ENCODE data around the gene PXT1. TPM values are rescaled to one million over a fixed set of nuclear protein-coding genes. Genes with fewer than 3 reads are reported as not detected.
A peak's percentile ranks its signal among the peaks of the same experiment; 100 is the strongest.

PXT1 gene
- total RNA-seq, 1 donor = not detected

DNA sequence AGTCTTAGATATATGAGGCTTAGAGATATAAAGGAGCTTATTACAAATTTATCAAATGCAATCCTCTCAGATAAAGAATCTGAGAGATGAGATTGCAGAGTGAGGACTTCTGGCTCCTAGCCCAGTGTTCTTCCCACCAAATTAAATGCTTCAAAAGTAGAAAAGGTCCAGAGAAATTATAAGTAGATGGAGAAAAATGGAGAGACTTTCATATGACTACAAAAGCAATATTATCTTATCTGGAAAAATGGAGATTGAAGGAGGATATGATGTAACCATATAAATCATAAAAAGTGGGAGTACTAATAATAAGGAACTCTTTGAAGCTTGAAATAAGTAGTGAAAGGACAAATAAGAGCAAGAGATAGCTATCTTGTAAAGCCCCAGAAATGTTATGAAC is 3.0 kb upstream of the PXT1 start:
- no peak overlapping the region for H3K4me3 ChIP-seq (ENCODE audit: low read depth, low read length)
- TF ChIP-seq, protein P1, sequence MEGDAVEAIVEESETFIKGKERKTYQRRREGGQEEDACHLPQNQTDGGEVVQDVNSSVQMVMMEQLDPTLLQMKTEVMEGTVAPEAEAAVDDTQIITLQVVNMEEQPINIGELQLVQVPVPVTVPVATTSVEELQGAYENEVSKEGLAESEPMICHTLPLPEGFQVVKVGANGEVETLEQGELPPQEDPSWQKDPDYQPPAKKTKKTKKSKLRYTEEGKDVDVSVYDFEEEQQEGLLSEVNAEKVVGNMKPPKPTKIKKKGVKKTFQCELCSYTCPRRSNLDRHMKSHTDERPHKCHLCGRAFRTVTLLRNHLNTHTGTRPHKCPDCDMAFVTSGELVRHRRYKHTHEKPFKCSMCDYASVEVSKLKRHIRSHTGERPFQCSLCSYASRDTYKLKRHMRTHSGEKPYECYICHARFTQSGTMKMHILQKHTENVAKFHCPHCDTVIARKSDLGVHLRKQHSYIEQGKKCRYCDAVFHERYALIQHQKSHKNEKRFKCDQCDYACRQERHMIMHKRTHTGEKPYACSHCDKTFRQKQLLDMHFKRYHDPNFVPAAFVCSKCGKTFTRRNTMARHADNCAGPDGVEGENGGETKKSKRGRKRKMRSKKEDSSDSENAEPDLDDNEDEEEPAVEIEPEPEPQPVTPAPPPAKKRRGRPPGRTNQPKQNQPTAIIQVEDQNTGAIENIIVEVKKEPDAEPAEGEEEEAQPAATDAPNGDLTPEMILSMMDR (IDR thresholded peaks at IDR 0.05; ENCODE audit: insufficient read depth, low read length) = no peak
- peak; percentile 40 for DNase-seq (ENCODE audit: low read depth)

DNA sequence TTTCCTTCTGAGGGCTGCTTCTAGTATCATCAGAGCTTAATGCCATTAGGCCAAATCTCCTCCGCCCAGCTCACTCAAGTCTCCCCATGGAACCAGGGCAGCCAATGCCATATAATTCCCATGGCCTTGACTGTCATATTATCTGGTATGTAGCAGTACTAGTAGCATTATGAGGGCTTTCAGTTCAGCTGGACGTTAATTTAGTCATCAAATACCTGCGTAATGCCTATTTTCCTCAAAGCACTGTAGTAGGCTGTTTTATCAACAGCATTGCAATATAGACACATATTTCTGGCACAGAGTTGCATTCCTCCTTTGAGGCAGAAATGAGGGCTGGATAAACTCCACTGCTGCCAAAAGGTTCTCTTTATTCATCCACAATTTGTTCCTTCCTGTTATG is 1.8 kb upstream of the PXT1 start:
- TF ChIP-seq, protein P1 (IDR thresholded peaks at IDR 0.05; ENCODE audit: insufficient read depth, low read length) = no peak
- peak; percentile 98 for DNase-seq (ENCODE audit: low read depth)
- H3K4me3 ChIP-seq (ENCODE audit: low read depth, low read length) = peak overlapping the region; percentile 97

DNA sequence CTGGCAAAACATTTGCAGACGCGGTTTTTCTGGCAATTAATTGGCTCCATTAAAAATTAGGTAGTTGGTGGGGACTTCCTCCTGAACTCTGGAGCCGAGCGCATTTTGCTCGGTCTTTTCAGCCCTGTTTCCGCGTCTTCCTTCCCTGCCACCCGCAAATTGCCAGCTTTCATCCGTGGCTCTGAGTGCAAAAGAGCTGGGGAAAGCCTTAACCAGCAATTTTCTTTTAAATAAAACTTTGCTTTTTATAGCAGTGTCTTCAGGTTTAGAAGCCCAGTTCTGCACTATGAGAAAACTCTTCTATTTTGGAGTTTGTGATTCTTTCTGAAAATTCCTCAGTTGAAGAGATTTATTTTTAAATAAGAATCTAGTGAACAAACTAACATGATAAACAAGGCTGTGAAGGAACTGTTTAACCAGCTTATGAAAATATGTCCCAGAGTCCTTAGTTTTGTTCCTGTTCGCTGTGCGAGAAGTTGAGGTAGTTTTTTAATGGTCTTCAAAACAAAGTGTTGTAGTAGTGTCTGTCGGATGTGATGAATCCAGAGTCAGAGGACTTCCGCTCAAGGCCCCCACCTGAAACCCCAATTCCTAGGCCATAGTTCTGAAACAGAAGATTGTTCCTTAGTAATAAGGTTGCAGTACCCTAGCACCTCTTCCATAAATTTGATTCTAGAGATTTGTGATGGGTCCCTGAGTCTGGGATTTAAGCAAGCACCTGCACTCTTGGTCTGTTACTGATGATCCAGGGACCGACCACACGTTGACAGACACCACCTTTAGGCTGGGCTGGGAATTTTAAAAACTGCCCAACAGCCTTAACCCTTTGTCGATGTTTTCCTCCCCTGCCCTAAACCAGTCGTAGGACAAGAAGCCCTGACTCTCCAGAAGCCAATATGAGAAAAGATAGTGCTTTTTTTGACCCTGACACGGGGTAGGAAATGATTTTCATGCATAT is 1.1 kb upstream of the PXT1 start:
- peak overlapping the region; percentile 97 for H3K4me3 ChIP-seq (ENCODE audit: low read depth, low read length)
- TF ChIP-seq, protein P1 (IDR thresholded peaks at IDR 0.05; ENCODE audit: insufficient read depth, low read length) = no peak
- DNase-seq (ENCODE audit: low read depth) = peak; percentile 43

DNA sequence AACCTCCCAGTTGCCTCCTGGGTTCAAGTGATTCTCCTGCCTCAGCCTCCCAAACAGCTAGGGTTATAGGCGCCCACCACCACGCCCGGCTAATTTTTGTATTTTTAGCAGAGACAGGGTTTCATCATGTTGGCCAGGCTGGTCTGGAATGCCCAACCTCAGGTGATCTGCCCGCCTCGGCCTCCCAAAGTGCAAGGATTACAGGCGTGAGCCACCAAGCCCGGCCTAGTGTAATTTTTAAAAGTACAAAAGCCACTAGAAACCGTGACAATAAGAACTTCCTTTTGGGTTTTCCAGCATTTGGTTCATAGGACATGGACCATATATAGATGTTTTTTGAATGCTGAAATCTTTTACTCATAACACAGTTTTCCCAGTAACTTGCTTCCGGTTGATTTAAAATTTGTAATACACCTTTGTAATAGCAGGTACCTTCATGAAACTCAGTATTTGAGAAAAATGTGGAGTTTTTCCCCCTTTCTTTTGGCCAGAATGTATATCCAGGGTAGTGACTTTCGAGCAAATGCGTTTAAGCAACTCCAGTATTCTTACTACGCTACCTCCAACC is 467 bp downstream of the PXT1 start:
- peak overlapping the region; percentile 97 for H3K4me3 ChIP-seq (ENCODE audit: low read depth, low read length)
- no peak for DNase-seq (ENCODE audit: low read depth)
- TF ChIP-seq, protein P1 (IDR thresholded peaks at IDR 0.05; ENCODE audit: insufficient read depth, low read length) = no peak

DNA sequence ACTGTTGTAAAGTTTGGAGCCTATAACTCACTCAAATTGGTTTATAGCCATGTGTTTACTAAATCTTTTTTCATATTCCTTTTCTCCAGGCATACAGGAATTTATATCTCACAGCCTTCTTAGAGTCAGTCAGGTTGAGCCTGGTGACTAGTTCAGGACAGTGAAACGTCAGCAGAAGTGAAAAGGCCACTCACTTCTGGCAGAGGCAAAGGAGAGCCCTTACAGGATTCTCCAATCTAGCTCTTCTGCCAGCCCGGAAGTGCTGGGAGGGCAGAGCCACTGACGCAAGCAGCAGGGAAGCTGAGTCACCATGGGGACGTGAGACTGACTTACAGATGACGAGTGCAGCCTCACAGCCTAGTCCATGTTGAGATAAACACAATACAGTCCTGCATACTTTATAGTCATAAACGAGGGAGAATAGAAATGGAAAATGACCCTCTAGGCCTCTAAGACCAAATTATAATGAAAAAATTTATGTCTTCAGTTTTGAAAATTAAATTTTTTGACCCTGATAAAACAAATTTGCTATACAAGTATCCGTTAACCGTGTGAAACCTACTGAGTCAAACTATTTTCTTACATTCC is 1.3 kb downstream of the PXT1 start:
- peak; percentile 99 for DNase-seq (ENCODE audit: low read depth)
- H3K4me3 ChIP-seq (ENCODE audit: low read depth, low read length) = no peak overlapping the region
- TF ChIP-seq, protein P1 (IDR thresholded peaks at IDR 0.05; ENCODE audit: insufficient read depth, low read length) = no peak

DNA sequence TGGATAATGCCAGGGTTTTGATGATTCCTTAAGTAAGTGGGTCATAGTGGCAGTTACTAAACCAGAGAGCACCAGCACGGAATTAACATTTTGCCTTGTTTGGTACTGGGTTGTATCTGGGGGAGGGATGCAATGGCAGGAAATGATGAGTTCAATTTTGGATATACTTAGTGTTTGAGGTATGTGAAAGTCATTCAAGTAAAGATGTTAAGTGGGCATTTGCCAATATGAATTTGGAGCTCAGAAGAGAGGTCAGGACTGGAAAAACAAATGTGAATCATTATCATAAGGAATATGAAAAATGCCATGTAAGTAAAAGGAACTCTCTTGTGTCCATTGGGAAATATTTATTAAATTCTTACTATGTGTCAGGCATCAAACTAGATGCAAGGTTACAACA is 6.2 kb downstream of the PXT1 start:
- H3K4me3 ChIP-seq (ENCODE audit: low read depth, low read length) = no peak overlapping the region
- peak; percentile 75 for DNase-seq (ENCODE audit: low read depth)
- TF ChIP-seq, protein P1 (IDR thresholded peaks at IDR 0.05; ENCODE audit: insufficient read depth, low read length) = no peak

All from fibroblast of the aortic adventitia (primary cell).